ENCODE data around the gene SIPA1. TPM values are rescaled to one million over a fixed set of nuclear protein-coding genes. Genes with fewer than 3 reads are reported as not detected.
A peak's percentile ranks its signal among the peaks of the same experiment; 100 is the strongest.

Gene SIPA1
- total and polyA plus RNA-seq, 12 donors: 11.8 to 85.9 (median 21.2) TPM

- 89 to 93% methylated on average over 16 of the region's 16 CpGs for WGBS, 2 donors
- Histone ChIP-seq H3K27me3 (no peaks in the 10 kb centered on the region), H3K4me1 (peaks cover 4 to 33% (median 14%) of the 10 kb centered on the region in 9 donors), H3K27ac (no peak overlapping the region), H3K4me3 (no peak overlapping the region), H3K9me3 (no peaks in the 10 kb centered on the region), H3K36me3 (peaks cover 0 to 75% (median 27%) of the 10 kb centered on the region in 9 donors)
- intact Hi-C loops (cut with DNase I): no loop called here
- DNase-seq (no peak), ATAC-seq (no peak)
- TF ChIP-seq, protein P1, sequence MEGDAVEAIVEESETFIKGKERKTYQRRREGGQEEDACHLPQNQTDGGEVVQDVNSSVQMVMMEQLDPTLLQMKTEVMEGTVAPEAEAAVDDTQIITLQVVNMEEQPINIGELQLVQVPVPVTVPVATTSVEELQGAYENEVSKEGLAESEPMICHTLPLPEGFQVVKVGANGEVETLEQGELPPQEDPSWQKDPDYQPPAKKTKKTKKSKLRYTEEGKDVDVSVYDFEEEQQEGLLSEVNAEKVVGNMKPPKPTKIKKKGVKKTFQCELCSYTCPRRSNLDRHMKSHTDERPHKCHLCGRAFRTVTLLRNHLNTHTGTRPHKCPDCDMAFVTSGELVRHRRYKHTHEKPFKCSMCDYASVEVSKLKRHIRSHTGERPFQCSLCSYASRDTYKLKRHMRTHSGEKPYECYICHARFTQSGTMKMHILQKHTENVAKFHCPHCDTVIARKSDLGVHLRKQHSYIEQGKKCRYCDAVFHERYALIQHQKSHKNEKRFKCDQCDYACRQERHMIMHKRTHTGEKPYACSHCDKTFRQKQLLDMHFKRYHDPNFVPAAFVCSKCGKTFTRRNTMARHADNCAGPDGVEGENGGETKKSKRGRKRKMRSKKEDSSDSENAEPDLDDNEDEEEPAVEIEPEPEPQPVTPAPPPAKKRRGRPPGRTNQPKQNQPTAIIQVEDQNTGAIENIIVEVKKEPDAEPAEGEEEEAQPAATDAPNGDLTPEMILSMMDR (IDR thresholded peaks at IDR 0.05): no peak
Observed at GRCh38 chr11:65598258-65598699, 39.6 kb upstream of the SIPA1 start.

DNA sequence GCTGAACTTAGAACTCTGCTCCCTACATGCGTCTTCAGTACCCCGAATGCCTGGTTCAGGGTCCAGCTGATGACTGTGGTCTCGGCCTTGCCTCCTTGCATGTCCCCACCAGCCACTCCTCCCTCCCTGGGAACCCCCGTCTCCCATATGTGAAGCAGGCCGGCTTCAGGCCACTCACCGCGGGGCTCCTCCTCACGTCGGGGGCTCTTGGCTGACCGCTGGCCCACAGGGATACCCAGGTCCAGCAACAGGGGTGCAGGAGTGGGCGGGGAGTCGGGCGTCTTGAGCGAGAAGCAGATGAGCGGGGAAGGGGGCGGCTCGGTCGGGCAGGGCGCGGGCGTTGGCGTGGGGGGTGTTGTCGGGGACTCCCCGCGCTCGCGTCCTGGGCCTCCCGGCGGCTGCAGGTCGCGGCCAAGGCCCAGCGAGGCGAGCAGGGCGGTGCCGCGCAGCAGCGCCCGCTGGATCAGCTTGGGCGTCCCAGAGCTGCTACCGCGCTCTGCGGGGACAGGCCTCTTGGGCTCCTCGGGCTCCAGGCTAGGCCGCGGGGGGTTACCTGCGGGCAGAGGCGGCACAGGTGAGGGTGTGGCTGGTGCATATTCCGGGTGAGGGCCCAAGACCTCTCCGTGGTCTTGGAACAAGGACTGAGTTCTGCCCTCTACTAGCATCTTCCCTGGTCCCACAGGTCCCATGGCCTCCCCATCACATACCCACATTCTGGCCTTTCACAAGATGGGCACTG lies 38.5 kb upstream of the SIPA1 start:
- intact Hi-C loops (cut with DNase I): no loop called here
- WGBS, 2 donors: 87 to 88% methylated on average over 49 of the region's 49 CpGs

GRCh38 chr11:65599955-65600246 lies 38.0 kb upstream of the SIPA1 start:
- Histone ChIP-seq H3K27ac (no peak overlapping the region), H3K4me1 (peaks cover 0 to 23% (median 7%) of the 10 kb centered on the region in 9 donors), H3K9me3 (no peaks in the 10 kb centered on the region), H3K27me3 (no peaks in the 10 kb centered on the region), H3K36me3 (peaks cover 0 to 84% (median 38%) of the 10 kb centered on the region in 9 donors), H3K4me3 (no peak overlapping the region)
- intact Hi-C loops (cut with DNase I): no loop called here
- 97 to 99% methylated on average over 6 of the region's 6 CpGs for WGBS, 2 donors
- TF ChIP-seq, protein P1 (IDR thresholded peaks at IDR 0.05): no peak
- ATAC-seq (peak in 1 of 8 donors; percentile 5), DNase-seq (no peak)

More for the DNA sequence above, 38.5 kb upstream of the SIPA1 start:
- Histone ChIP-seq H3K4me1 (peaks cover 0 to 26% (median 7%) of the 10 kb centered on the region in 9 donors), H3K27me3 (no peaks in the 10 kb centered on the region), H3K27ac (no peak overlapping the region), H3K4me3 (no peak overlapping the region), H3K9me3 (no peaks in the 10 kb centered on the region), H3K36me3 (peaks cover 0 to 79% (median 34%) of the 10 kb centered on the region in 9 donors)
- DNase-seq: no peak
- TF ChIP-seq, protein P1 (IDR thresholded peaks at IDR 0.05): no peak
- ATAC-seq: no peak

- Histone ChIP-seq H3K4me3 (no peak overlapping the region), H3K4me1 (peaks cover 14 to 46% (median 25%) of the 10 kb centered on the region in 9 donors), H3K27ac (no peak overlapping the region), H3K36me3 (peaks cover 0 to 100% (median 40%) of the 10 kb centered on the region in 9 donors), H3K9me3 (no peaks in the 10 kb centered on the region), H3K27me3 (no peaks in the 10 kb centered on the region)
- TF ChIP-seq, protein P1 (IDR thresholded peaks at IDR 0.05): no peak
- intact Hi-C loops (cut with DNase I): no loop called here
- 95 to 100% methylated on average over 1 of the region's 1 CpG for WGBS, 2 donors
- DNase-seq (no peak), ATAC-seq (no peak)
Observed at GRCh38 chr11:65604258-65604657, 33.6 kb upstream of the SIPA1 start.
